GM21381 (cell line): Measurements from ENCODE around the gene NSUN6.

Source experiments
- ATAC-seq: cut with Tn5 transposase; IDR thresholded peaks from one replicate; pipeline ENCODE4 v1.9.1; 2021; ENCODE audit warnings: mild to moderate bottlenecking, moderate library complexity; ENCODE audit not compliant: unreplicated experiment

Gene NSUN6

GRCh38 chr10:18563003-18563726, 88.2 kb downstream of the NSUN6 start:
- ATAC-seq, result no peak

GRCh38 chr10:18561861-18562551, 89.4 kb downstream of the NSUN6 start:
- no peak for ATAC-seq

GRCh38 chr10:18557960-18558359, 93.4 kb downstream of the NSUN6 start:
- no peak for ATAC-seq

GRCh38 chr10:18556522-18557147, 94.8 kb downstream of the NSUN6 start:
- ATAC-seq, result no peak

- ATAC-seq, result no peak
Measured at GRCh38 chr10:18554479-18554878, 96.9 kb downstream of the NSUN6 start.

GRCh38 chr10:18551473-18551872, 99.9 kb downstream of the NSUN6 start:
- no peak for ATAC-seq

GRCh38 chr10:18549105-18549504, 102.3 kb downstream of the NSUN6 start:
- ATAC-seq, result no peak

GRCh38 chr10:18545621-18546305, 105.6 kb downstream of the NSUN6 start:
- no peak for ATAC-seq

GRCh38 chr10:18542832-18543231, 108.6 kb downstream of the NSUN6 start:
- no peak for ATAC-seq

GRCh38 chr10:18540195-18540594, 111.2 kb downstream of the NSUN6 start:
- no peak for ATAC-seq

- no peak for ATAC-seq
Measured at GRCh38 chr10:18539335-18539734, 112.1 kb downstream of the NSUN6 start.

GRCh38 chr10:18533896-18534295, 117.5 kb downstream of the NSUN6 start:
- ATAC-seq, result no peak

GRCh38 chr10:18532881-18533535, 118.4 kb downstream of the NSUN6 start:
- no peak for ATAC-seq

GRCh38 chr10:18528292-18528691, 123.1 kb downstream of the NSUN6 start:
- ATAC-seq, result no peak

GRCh38 chr10:18527687-18528086, 123.7 kb downstream of the NSUN6 start:
- ATAC-seq, result no peak

- ATAC-seq, result no peak
Measured at GRCh38 chr10:18523858-18524257, 127.5 kb downstream of the NSUN6 start.

- ATAC-seq, result no peak
Measured at GRCh38 chr10:18523025-18523424, 128.4 kb downstream of the NSUN6 start.

- ATAC-seq, result no peak
Measured at GRCh38 chr10:18516851-18517250, 134.5 kb downstream of the NSUN6 start.

- ATAC-seq, result no peak
Measured at GRCh38 chr10:18514537-18514936, 136.8 kb downstream of the NSUN6 start.

- ATAC-seq, result no peak
Measured at GRCh38 chr10:18508587-18508986, 142.8 kb downstream of the NSUN6 start.
